DMS 273 (cell line): ENCODE data around the gene SGTA.
"Not testable (repeated sequence)": the region's sequence is repeated elsewhere in the genome, so short reads cannot be mapped to it uniquely, and the experiment has no call there.

Source experiments
- DNase-seq: peaks from one replicate; lab custom pipeline; 2025; ENCODE audit not compliant: unreplicated experiment; lab: John Stamatoyannopoulos, UW

SGTA gene

DNA sequence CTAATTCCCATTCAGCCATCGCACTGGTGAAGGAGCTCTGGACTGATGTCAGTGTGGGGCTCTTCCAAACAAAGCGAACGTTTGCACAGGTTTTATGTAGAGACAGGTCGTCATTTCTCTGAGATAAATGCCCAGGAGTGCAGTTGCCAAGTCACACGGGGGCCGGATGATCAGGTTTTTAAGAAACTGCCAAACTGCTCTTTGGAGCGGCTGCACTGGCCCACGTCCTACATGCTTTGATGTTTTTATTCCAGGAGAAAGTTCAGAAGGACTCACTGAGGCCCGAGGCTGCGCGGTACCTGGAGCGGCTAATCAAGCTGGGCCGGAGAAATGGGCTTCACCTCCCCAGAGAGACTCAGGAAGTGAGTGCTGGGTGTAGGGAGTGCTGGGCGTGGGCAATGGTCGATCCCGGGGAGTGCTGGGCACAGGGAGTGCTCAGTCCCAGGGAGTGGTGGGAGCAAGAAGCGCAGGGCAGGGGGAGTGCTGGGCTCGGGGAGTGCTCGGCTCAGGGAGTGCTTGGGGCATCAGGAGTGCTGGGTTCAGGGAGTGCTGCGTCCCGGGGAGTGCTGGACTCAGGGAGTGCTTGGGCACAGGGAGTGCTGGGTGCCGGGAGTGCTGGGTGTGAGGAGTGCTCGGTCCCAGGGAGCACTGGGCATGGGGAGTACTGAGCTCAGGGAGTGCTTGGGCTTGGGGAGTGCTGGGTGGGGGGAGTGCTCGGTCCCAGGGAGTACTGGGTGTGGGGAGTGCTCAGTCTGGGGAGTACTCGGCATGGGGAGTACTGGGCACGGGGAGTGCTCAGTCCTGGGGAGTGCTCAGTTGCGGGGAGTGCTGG, 13.0 kb upstream of the SGTA start:
- DNase-seq, result no peak

DNA sequence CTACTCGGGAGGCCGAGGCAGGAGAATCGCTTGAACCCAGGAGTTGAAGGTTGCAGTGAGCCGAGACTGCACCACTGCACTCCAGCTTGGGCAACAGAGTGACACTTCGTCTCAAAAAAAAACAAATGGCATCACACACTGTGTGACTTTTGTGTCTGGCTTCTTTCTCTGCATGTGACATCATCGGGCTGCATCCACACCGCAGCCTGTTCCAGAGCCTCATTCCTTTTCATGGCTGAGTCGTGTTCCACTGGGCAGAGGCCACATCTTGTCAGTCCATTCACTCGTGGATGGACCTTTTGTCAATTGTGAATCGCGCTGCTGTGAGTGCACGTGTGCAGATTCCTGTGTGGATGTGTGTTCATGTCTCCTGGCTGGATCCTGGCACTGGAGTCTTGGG, 10.5 kb upstream of the SGTA start:
- DNase-seq, result no peak

DNA sequence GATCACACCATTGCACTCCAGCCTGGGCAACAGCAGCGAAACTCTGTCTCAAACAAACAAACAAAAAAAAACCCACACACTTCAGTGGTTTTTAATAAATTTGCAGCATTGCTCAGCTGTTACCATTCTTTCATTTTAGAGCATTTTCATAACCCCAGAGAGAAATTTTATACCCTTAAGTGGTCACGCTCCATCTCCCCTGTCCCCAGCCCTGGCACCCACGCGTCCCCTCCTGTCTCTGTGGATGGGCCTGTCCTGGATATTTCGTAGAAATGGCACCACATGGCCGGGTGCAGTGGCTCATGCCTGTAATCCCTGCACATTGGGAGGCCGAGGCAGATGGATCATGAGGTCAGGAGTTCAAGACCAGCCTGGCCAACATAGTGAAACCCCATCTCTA, 10.1 kb upstream of the SGTA start:
- no peak for DNase-seq

DNA sequence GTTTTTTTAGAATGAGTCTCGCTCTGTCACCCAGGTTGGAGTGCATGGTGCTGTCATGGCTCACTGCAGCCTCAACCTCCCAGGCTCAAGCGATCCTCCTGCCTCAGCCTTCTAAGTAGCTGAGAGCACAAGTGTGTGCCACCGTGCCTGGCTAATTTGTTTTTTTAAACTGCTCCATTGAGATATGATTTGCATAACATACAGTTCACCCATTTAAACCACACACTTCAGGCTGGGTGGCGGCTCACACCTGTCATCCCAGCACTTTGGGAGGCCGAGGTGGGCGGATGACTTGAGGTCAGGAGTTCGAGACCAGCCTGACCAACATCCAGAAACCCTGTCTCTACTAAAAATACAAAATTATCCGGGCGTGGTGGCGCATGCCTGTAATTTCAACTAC, 9.6 kb upstream of the SGTA start:
- DNase-seq, result not testable (repeated sequence)

DNA sequence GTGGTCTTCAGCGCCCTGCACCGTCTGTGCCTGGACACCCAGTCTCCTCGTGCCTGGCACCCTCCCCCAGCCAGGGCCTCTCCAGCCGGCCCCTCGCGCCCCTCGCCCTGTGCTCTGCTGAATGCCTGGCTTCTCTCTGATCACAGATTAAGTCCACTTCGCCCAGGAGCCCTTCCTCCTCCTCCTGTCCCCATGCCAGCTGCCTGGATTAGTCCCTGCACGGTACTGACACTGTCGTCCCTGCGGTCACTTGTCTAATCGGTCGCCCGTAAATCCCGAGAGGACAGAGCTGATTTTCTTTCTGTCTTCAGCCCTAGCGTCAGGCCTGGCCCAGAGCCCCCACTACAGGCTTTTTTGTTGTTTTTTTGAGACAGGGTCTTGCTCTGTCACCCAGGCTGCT, 8.8 kb upstream of the SGTA start:
- DNase-seq, result no peak

DNA sequence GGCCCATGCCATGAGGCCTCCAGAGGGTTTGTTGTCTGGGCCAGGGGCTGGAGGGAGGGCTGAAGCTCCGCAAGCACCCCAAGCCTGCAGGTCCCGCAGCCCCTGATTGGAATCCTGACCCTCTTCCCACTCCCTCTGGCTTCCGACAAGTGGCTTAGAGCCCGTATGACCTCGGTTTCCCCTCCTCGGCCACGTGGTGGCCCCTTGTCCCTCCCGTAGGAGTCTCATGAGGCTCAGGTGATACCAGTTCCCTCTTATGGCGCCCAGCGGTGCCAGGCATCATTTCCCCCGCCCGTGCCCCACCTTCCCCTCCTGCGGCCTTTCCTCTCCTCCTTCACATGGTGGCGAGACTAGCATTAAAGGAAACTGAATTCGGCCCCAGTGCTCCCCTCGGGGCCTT, 8.4 kb upstream of the SGTA start:
- no peak for DNase-seq

DNA sequence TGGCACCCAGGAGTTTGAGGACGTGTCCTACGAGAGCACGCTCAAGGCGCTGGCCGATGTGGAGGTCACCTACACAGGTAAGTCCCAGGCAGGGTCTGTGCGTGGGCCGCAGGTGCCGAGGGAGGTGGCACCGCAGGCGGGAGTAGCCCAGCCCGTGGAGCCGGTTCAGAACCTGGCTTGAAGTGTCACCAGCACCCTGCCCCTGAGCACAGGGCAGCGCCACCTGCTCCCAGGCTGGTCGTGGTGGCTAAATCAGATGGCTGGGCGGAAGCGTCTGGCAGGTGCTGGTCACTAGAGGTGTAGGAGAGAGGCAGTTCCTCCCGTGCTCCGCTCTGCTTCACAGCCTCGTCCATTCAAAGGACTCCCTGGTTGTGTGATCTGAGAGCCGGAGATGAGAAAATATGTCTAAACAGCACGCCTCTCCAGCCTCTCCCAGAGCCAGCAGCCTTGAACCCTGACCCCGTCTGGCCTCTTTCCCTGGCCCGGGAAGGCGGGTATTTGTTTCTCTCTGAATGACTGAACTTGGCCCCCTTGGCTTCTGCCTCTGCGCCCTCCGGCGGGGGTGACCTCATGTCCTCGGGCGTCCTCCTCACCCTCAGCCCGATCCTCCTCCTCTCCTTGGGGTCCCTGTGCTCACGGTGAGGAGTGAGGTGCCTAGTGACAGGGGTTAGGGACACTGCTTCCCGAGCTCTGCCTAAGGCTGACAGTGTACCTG, 7.6 kb upstream of the SGTA start:
- DNase-seq, result no peak

DNA sequence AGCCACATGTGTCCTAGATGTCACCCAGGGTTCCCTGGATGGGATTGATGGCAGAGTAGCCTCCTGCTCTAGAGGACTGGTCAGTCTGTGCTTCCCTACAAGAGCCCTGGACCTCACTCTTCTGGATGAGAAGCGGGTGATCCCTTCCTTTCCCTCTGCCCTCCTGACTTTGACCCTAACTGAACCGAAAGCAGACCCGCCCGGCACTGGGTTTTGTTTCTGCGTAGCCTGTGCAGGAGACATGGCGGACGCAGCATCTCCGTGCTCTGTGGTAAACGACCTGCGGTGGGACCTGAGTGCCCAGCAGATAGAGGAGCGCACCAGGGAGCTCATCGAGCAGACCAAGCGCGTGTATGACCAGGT, 7.1 kb upstream of the SGTA start:
- DNase-seq, result no peak

DNA sequence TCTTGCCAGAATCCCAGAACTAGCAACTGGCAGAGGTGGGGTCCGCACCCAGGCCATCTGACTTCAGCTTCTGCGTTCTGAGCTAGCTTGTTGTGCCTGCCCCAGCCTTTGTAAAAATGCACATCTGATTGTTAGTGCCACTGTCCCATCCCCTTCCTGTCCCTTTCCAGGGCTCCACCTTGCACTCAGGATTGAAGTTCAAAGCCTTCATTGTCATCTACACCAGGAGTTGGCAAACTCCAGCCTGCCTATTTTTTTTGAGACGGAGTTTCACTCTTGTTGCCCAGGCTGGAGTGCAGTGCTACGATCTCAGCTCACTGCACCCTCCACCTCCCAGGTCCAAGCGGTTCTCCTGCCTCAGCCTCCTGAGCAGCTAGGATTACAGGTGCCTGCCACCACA, 5.2 kb upstream of the SGTA start:
- DNase-seq, result no peak

DNA sequence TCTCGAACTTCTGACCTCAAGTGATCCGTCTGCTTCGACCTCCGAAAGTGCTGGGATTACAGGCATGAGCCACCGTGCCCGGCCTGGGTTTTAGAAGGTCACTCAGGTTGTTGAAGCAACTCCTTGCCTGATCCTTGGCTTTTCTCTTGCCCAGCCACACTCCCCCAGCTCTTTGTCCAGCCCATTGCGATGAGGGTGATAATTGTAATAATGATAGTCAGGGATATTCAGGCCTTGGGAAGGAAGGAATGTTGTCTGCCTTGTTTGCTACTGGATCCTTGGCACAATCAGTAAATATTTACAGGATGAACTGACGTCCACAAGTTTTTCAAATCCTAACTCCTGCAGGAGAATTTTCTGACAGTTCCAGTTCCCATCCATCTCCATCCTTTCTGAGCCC, 4.0 kb upstream of the SGTA start:
- DNase-seq, result no peak

DNA sequence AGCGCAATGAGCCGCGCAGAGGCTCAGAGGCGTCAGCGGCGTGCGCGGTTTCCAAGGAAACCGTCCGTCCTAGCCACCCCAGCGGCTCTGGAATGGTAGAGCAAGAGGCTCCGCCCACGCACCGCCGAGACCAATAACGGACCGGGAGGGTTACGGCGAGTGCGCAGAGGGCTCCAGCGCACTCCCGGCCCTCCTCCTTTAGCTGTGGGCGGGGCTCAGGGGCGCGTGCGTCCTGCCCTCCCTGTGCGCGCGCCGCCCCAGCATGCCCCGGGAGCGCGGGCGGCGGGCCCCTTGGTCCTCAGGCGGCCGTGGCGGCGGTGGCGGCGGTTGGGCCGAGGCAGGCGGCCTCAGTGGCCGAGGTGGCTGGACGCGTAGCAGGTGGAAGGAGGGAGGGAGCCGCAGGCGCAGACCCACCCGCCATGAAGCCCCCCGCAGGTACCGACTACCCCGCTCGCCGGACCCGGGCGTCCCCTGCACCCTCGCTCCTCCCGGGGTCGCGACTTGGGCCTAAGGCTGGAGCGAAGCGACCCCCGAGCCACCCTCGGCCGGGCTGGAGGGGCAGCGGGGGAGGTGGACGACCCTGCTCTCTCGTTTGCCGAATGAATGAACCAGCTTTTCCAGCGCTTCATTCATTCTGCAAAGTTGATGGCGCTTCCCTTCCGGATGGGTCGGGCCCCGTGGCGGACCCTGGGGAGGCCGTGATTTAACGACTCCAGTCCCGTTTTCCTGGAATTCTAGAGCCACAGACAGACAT, 2.3 kb upstream of the SGTA start, which contains the start of gene THOP1:
TSS of gene THOP1 (plus strand) at position 260 of the 754 bp plus-strand sequence. CDS start at position 420, 160 bp downstream.
- peak; percentile 100 for DNase-seq

DNA sequence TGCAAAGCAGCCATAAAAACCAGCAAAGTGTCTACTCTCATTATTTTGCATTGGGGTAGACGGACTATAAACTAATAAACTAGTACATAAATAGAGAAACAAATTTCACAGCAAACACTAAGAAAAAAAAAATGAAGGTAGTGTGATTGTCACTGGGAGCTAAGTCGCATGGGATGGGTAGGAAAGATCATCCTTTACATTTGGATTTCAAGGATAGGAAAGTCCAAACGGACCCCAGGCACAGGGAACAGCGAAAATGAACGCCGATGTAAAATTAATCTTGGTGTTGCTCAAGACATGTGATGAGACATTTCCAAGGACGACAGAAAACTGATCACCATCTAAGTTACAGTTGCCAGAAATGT, 690 bp upstream of the SGTA start:
- DNase-seq, result peak; percentile 43

DNA sequence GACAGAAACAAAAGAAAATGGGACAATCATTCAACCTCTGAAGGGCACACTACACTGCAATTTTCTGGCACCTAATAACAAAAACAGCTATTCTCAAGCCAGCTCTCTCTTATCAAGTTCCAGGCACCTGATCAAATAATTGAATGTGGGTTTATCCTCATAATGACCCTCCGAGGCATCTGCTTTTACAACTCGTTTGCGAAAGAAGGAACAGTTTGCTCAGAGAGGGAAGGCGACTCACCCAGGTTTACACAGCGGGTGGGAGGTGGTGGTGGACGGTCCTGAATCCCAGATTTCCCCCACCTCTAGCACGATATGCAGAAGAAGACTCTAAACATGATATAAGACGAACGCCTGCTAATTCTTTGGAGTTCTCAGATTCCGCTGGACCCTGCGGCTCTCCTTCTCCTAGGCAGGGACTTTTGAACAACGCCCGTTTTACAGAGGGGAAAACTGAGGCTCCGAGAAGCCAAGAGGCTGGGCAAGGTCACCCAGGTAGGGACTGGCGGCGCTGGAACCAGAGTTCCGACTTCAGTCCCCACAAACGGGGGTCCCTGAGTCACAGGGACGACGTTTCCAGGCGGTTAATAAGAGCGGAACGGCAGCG, 641 bp downstream of the SGTA start:
- no peak for DNase-seq

DNA sequence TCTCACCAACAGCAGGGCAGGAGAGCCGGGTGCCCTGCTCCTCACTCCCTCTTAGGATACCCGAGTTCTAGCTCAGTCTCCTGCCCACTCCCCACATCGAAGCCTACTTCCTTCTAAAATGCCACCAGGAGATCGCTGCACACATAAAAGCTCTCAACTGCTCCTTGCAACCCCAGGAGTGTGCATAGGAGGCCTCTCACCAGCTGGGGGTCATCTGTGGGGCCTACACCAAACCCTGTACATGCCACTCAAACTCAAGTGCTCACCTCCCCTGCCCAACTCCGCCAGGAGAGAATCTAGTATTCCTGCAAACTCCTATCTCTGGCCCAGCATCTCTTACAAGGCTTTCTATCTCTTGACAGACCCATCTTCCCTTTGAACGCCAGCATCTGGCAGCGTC, 2.8 kb downstream of the SGTA start:
- no peak for DNase-seq

DNA sequence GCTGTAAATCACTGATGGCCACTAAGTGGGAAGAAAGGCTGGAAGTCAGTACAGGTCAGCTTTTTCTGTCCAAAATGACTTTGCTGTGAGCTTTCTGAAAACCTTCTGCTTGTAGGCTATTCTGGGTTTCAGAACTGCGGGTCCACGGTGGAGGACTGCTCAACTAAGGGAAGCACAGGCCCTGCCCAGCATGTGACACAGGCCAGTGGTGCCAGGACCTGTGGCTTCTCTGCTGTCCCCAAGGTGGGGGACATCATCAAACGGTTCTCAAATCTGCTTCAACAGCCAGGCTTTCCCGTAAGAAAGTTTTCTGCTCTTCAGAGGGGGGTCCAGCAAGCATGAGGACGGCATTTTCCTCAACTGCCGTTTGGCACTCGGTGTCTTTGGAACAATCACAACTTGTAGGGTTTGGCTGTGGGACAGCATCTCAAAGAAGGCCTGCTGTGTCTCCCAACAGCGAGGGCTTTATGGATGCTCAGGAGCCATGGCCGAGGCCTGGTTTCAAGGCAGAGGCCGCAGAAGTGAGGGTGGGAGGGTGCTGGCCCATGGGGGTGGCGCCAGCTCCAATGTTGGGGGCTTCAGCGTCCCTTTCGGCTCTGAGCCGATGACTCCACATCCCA, 3.8 kb downstream of the SGTA start:
- no peak for DNase-seq

DNA sequence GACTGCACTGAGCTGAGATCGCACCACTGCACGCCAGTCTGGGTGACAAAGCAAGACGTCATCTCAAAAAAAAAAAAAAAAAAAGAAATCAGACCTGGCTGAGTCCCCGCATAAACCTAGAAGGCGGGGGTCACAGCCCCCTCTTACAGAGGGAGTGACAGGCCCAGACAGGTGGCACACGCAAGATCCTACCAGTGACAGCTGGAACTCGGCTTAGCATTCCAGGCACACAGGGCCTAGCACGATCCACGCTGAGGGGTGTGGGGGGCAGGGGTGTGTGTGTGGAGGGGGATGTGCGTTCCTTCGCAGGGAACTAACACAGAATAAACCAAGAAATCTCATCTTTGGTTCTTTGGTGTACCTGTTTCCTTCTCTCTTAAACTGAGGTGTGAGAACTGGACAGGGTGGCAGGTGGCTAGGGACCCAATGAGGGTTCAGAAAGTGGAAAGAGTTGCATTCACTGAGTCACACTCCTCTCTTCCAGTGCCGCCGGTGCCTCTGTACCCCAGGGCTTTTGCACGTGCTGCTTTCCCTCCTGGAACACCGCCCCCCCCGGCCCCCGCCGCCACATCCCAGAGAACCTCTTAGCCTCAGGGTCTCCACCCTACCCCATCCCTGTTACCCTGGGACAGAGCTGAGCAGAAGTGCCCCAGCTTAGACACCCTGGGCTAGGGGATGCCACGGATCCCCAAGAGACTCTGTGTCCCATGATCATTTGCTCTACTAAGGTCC, 5.0 kb downstream of the SGTA start:
- DNase-seq, result no peak

DNA sequence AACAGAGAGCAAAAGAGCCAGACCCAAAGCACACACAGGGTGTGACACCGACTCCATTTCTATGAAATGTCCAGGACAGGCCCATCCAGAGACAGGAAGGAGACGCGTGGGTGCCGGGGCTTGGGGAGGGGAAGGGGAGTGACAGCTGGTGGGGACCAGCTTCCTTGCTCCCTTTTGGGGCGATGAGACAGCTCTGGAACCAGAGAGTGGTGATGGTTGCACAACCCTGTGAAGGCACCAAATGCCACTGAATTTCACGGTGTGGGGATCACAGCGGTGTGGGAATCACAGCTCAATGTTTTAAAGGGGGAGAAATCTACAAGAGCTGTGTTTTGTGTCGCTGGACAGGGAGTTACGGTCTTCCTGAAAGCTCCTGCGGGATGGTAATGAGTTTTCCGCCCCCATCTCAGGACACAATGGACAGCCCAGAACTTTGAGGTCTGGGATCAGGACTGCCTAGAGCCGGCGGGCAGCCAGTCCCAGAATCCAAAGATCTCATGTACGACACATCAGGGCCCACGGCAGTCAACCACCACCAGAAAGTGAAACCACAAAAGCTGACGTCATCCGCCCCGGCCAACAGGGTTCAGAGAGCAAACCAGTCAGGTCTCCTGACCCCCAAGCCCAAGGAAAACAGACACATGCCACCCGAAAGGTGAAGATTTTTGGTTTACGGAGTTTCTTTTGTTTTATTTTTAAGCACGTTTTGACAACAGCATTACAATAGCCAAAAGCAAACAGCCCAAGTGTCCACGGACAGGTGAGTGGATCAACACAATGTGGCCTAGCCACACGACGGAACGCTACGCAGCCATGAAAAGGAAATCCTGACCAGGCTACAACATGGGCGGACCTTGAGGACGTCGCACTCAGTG, 7.3 kb downstream of the SGTA start:
- no peak for DNase-seq

DNA sequence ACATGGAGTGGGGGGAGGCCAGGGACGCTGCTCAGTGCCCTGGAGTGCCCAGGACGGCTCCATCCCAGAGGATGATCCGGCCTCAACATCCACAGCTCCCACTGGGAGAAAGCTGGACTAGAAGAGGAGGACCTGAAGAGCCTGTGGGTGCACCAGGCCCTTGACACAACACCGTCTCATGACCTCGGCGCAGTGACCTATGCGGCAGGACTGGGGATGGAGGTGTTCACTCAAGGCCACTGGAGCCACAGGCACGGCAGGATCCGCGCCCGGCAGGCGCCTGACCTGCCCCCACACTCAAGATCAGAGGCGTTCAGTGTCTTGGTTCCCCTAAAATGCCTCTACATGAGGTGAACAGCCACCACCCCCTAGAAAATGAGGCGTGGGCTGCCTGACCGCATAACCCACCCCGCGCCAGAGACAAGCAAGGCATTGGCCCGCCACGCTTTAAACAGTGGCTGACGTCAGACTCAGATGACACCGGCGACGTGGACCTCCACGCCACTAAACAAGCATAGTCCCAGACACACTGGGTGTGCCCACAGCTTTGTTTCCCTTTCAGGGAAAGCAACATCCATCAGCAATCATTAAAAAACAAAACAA, 8.0 kb downstream of the SGTA start:
- DNase-seq, result no peak

DNA sequence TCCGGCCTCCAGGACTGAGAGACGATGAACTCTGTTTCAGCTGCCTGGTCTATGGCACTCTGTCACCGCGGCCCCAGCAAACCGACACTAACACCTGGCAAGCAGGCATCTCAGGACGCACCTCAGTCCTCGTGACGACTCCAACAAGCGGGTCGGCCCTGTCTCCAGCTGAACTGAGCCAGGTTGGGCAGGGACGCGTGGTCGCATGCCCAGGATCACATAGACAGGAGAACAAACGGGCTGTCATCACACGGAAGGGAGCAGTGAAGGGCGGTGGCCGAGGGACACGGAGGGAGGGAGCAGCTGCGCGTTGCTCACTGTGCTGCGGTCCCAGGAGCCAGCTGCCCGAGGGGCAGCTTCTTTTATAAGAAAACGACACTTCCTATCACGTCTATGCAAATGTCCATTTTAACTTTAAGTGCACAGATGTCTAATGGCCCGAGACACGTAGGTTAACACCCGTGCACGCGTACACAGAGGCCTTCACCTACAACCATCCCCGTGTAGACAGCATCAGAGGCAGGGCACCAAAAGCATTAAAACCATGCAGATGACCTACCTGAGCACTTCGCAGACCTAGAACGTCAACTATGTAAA, 8.9 kb downstream of the SGTA start:
- DNase-seq, result no peak
